ENCODE measurements around the gene TTC34.
"Not testable (repeated sequence)": the region's sequence is repeated elsewhere in the genome, so short reads cannot be mapped to it uniquely, and the experiment has no call there.

The TTC34 gene

DNA sequence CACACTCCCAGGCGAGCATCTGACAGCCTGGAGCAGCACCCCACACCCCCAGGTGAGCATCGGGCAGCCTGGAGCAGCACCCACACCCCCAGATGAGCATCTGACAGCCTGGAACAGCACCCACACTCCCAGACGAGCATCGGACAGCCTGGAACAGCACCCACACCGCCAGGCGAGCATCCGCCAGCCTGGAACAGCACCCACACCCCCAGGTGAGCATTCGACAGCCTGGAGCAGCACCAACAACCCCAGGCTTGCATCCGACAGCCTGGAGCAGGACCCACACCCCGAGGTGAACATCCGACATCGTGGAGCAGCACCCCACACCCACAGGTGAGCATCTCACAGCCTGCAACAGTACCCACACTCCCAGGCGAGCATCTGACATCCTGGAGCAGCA is 42.1 kb downstream of the TTC34 start:
- DNase-seq, result not testable (repeated sequence)

DNA sequence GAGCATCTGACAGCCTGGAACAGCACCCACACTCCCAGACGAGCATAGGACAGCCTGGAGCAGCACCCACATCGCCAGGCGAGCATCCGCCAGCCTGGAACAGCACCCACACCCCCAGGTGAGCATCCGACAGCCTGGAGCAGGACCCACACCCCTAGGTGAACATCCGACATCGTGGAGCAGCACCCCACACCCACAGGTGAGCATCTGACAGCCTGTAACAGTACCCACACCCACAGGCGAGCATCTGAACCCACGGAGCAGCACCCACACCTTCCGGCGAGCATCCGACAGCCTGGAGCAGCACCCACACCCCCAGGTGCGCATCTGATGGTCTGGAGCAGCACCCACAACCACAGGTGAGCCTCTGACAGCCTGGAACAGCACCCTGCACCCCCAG is 44.0 kb downstream of the TTC34 start:
- not testable (repeated sequence) for DNase-seq

DNA sequence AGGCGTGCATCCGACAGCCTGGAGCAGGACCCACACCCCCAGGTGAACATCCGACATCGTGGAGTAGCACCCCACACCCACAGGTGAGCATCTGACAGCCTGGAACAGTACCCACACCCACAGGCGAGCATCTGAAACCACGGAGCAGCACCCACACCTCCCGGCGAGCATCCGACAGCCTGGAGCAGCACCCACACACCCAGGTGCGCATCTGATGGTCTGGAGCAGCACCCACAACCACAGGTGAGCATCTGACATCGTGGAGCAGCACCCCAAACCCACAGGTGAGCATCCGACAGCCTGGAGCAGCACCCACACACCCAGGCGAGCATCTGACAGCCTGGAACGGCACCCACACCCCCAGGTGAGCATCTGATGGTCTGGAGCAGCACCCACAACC is 46.1 kb downstream of the TTC34 start:
- not testable (repeated sequence) for DNase-seq

DNA sequence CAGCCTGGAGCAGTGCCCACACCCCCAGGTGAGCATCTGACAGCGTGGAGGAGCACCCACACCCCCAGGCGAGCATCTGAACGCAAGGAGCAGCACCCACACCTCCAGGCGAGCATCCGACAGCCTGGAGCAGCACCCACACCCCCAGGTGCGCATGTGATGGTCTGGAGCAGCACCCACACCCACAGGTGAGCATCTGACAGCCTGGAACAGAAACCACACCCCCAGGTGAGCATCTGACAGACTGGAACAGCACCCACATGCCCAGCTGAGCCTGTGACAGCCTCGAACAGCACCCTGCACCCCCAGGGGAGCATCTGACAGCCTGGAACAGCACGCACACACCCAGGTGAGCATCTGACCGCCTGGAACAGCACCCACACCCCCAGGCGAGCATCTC is 46.9 kb downstream of the TTC34 start:
- not testable (repeated sequence) for DNase-seq

DNA sequence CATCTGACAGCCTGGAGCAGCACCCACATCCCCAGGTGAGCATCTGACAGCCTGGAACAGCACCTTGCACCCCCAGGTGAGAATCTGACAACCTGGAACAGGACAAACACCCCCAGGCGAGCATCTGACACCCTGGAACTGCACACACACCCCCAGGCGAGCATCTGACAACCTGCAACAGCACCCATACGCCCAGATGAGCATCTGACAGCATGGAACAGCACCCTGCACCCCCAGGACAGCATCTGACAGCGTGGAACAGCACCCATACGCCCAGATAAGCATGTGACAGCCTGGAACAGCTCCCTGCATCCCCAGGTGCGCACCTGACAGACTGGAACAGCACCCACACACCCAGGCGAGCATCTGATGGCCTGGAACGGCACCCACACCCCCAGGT is 49.0 kb downstream of the TTC34 start:
- DNase-seq, result not testable (repeated sequence)

DNA sequence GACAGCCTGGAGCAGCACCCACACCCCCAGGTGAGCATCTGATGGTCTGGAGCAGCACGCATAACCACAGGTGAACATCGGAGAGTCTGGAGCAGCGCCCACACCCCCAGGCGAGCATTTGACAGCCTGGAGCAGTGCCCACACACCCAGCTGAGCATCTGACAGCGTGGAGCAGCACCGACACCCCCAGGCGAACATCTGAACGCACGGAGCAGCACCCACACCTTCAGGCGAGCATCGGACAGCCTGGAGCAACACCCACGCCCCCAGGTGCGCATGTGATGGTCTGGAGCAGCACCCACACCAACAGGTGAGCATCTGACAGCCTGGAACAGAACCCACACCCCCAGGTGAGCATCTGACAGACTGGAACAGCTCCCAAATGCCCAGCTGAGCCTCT is 49.6 kb downstream of the TTC34 start:
- DNase-seq, result not testable (repeated sequence)

DNA sequence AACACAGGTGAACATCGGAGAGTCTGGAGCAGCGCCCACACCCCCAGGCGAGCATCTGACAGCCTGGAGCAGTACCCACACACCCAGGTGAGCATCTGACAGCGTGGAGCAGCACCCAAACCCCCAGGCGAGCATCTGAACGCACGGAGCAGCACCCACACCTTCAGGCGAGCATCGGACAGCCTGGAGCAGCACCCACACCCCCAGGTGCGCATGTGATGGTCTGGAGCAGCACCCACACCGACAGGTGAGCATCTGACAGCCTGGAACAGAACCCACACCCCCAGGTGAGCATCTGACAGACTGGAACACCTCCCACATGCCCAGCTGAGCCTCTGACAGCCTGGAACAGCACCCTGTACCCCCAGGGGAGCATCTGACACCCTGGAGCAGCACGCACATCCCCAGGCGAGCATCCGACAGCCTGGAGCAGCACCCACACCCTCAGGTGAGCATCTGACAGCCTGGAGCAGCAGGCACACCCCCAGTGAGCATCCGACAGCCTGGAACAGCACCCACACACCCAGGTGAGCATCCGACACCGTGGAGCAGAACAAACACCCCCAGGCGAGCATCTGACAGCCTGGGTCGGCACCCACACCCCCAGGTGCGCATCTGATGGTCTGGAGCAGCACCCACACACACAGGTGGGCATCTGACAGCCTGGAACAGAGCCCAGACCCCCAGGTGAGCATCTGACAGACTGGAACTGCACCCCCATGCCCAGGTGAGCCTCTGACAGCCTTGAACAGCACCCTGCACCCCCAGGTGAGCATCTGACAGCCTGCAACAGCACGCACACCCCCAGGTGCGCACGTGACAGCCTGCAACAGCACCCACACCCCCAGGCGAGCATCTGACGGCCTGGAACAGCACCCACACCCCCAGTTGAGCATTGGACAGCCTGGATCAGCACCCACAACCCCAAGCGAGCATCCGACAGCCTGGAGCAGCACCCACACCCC is 50.4 kb downstream of the TTC34 start:
- not testable (repeated sequence) for DNase-seq

DNA sequence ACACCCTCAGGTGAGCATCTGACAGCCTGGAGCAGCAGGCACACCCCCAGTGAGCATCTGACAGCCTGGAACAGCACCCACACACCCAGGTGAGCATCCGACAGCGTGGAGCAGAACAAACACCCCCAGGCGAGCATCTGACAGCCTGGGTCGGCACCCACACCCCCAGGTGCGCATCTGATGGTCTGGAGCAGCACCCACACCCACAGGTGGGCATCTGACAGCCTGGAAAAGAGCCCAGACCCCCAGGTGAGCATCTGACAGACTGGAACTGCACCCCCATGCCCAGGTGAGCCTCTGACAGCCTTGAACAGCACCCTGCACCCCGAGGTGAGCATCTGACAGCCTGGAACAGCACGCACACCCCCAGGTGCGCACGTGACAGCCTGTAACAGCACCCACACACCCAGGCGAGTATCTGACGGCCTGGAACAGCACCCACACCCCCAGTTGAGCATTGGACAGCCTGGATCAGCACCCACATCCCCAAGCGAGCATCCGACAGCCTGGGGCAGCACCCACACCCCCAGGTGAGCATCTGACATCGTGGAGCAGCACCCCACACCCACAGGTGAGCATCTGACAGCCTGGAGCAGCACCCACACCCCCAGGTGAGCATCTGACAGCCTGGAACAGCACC is 51.3 kb downstream of the TTC34 start:
- DNase-seq, result not testable (repeated sequence)

DNA sequence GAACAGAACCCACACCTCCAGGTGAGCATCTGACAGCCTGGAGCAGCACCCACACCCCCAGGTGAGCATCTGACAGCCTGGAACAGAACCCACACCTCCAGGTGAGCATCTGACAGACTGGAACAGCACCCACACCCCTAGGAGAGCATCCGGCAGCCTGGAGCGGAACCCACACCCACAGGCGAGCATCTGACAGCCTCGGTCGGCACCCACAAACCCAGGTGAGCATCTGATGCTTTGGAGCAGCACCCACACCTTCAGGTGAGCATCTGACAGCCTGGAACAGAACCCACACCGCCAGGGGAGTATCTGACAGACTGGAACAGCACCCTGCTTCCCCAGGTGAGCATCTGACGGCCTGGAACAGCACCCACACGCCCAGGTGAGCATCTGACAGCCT is 52.9 kb downstream of the TTC34 start:
- DNase-seq, result not testable (repeated sequence)

DNA sequence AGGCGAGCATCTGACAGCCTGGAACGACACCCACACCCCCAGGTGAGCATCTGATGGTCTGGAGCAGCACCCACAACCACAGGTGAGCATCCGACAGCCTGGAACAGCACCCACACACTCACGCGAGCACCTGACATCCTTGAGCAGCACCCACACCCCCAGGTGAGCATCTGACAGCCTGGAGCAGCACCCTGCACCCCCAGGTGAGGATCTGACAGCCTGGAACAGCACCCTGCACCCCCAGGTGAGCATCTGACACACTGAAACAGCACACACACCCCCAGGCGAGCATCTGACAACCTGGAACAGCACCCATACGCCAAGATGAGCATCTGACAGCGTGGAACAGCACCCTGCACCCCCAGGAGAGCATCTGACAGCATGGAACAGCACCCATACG is 106.7 kb downstream of the TTC34 start:
- not testable (repeated sequence) for DNase-seq

DNA sequence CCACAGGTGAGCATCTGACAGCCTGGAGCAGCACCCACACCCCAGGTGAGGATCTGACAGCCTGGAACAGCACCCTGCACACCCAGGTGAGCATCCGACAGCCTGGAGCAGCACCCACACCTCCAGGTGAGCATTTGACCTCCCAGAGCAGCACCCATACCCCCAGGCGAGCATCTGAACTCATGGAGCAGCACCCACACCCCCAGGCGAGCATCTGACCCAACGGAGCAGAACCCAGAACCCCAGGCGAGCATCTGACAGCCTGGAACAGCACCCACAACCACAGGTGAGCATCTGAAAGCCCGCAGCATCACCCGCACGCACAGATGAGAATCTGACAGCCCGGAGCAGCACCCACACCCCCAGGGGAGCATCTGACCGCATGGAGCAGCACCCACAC is 111.3 kb downstream of the TTC34 start:
- DNase-seq, result not testable (repeated sequence)

DNA sequence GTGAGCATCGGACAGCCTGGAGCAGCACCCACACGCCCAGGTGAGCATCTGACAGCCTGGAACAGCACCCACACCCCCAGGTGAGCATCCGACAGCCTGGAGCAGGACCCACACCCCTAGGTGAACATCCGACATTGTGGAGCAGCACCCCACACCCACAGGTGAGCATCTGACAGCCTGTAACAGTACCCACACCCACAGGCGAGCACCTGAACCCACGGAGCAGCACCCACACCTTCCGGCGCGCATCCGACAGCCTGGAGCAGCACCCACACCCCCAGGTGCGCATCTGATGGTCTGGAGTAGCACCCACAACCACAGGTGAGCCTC is 113.2 kb downstream of the TTC34 start:
- DNase-seq, result not testable (repeated sequence)

DNA sequence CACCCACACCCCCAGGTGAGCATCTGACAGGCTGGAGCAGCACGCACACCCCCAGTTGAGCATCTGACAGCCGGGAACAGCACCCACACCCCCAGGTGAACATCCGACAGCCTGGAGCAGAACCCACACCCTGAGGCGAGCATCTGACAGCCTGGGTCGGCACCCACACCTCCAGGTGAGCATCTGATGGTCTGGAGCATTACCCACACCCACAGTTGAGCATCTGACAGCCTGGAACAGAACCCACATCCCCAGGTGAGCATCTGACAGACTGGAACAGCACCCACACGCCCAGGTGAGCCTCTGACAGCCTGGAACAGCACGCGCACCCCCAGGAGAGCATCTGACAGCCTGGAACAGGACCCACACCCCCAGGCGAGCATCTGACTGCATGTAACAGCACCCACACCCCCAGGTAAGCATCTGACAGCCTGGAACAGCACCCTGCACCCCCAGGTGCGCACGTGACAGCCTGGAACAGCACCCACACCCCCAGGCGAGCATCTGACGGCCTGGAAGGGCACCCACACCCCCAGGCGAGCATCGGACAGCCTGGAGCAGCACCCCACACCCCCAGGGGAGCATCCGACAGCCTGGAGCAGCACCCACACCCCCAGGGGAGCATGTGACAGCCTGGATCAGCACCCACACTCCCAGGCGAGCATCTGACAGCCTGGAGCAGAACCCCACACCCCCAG is 113.7 kb downstream of the TTC34 start:
- not testable (repeated sequence) for DNase-seq

DNA sequence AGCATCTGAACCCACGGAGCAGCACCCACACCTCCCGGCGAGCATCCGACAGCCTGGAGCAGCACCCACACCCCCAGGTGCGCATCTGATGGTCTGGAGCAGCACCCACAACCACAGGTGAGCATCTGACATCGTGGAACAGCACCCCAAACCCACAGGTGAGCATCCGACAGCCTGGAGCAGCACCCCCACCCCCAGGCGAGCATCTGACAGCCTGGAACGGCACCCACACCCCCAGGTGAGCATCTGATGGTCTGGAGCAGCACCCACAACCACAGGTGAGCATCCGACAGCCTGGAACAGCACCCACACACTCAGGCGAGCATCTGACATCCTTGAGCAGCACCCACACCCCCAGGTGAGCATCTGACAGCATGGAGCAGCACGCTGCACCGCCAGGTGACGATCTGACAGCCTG is 114.3 kb downstream of the TTC34 start:
- not testable (repeated sequence) for DNase-seq

DNA sequence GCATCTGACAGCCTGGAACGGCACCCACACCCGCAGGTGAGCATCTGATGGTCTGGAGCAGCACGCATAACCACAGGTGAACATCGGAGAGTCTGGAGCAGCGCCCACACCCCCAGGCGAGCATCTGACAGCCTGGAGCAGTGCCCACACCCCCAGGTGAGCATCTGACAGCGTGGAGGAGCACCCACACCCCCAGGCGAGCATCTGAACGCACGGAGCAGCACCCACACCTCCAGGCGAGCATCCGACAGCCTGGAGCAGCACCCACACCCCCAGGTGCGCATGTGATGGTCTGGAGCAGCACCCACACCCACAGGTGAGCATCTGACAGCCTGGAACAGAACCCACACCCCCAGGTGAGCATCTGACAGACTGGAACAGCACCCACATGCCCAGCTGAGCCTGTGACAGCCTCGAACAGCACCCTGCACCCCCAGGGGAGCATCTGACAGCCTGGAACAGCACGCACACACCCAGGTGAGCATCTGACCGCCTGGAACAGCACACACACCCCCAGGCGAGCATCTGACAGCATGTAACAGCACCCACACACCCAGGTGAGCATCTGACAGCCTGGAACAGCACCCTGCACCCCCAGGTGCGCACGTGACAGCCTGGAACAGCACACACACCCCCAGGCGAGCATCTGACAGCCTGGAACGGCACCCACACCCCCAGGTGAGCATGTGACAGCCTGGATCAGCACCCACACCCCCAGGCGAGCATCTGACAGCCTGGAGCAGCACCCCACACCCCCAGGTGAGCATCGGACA is 115.2 kb downstream of the TTC34 start:
- DNase-seq, result not testable (repeated sequence)

DNA sequence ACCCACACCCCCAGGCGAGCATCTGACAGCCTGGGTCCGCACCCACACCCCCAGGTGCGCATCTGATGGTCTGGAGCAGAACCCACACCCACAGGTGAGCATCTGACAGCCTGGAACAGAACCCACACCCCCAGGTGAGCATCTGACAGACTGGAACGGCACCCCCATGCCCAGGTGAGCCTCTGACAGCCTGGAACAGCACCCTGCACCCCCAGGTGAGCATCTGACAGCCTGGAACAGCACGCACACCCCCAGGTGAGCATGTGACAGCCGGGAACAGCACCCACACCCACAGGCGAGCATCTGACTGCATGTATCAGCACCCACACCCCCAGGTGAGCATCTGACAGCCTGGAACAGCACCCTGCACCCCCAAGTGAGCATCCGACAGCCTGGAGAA is 115.8 kb downstream of the TTC34 start:
- not testable (repeated sequence) for DNase-seq

DNA sequence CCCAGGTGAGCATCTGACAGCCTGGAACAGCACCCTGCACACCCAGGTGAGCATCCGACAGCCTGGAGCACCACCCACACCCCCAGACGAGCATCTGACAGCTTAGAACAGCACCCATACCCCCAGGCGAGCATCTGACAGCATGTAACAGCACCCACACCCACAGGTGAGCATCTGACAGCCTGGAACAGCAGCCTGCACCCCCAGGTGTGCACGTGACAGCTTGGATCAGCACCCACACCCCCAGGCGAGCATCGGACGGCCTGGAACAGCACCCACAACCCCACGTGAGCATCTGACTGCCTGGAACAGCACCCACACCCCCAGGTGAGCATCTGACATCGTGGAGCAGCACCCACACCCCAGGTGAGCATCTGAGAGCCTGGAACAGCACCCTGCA is 116.6 kb downstream of the TTC34 start:
- not testable (repeated sequence) for DNase-seq

DNA sequence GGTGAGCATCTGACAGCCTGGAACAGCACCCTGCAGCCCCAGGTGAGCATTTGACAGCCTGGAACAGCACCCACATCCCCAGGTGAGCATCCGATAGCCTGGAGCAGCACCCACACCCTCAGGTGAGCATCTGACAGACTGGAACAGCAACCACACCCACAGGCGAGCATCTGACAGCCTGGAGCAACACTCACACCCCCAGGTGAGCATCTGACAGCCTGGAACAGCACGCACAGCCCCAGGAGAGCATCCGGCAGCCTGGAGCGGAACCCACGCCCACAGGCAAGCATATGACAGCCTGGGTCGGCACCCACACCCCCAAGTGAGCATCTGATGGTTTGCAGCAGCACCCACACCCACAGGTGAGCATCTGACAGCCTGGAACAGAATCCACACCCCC is 117.5 kb downstream of the TTC34 start:
- not testable (repeated sequence) for DNase-seq

DNA sequence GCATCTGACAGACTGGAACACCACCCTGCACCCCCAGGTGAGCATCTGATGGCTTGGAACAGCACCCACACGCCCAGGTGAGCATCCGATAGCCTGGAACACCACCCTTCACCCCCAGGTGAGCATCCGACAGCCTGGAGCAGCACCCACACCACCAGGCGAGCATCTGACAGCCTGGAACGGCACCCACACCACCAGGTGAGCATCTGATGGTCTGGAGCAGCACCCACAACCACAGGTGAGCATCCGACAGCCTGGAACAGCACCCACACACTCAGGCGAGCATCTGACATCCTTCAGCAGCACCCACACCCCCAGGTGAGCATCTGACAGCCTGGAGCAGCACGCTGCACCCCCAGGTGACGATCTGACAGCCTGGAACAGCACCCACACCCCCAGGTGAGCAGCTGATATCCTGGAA is 118.2 kb downstream of the TTC34 start:
- not testable (repeated sequence) for DNase-seq

DNA sequence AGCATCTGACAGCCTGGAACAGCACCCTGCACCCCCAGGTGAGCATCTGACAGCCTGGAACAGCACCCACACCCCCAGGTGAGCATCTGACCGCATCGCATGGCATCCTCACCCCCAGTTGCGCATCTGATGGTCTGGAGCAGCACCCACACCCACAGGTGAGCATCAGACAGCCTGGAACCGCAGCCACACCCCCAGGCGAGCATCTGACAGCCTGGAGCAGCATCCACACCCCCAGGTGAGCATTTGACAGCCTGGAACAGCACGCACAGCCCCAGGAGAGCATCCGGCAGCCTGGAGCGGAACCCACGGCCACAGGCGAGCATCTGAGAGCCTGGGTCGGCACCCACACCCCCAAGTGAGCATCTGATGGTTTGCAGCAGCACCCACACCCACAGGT is 118.6 kb downstream of the TTC34 start:
- not testable (repeated sequence) for DNase-seq

DNA sequence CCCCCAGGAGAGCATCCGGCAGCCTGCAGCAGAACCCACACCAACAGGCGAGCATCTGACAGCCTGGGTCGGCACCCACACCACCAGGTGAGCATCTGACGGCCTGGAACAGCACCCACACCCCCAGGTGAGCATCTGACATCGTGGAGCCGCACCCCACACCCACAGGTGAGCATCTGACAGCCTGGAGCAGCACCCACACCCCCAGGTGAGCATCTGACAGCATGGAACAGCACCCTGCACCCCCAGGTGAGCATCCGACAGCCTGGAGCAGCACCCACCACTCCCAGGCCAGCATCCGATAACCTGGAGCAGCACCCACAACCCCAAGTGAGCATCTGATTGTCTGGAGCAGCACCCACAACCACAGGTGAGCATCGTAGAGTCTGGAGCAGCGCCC is 124.8 kb downstream of the TTC34 start:
- DNase-seq, result not testable (repeated sequence)

DNA sequence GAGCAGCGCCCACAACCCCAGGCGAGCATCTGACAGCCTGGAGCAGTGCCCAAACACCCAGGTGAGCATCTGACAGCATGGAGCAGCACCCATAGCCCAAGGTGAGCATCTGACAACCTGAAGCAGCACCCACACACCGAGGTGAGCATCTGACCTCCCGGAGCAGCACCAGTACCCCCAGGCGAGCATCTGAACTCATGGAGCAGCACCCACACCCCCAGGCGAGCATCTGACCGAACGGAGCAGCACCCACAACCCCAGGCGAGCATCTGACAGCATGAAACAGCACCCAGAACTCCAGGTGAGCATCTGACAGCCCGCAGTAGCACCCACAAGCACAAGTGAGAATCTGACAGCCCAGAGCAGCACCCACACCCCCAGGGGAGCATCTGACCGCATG is 129.8 kb downstream of the TTC34 start:
- DNase-seq, result not testable (repeated sequence)

DNA sequence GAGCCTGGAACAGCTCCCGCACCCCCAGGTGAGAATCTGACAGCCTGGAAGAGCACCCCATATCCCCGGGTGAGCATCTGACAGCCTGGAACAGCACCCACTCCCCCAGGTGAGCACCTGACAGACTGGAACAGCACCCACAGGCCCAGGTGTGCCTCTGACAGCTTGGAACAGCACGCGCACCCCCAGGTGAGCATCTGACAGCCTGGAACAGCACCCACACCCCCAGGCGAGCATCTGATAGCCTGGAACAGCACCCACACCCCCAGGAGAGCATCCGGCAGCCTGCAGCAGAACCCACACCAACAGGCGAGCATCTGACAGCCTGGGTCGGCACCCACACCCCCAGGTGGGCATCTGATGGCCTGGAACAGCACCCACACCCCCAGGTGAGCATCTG is 141.7 kb downstream of the TTC34 start:
- not testable (repeated sequence) for DNase-seq

All from activated naive CD4-positive, alpha-beta T cell (primary cell).